Purkinje cell (primary cell): ENCODE measurements around the gene MMP21. TPM values are rescaled to one million over a fixed set of nuclear protein-coding genes. Genes with fewer than 3 reads are reported as not detected.

Experiments used
- polyA plus RNA-seq: library from polyadenylated mRNA; unstranded; fragments of >200 nt; fragmentation: Nextera tagmentation; gene quantifications from 2 replicates; pipeline ENCODE4 v1.2.1, GENCODE V29; 2014

MMP21 gene
- not detected in 2 replicates for polyA plus RNA-seq

GRCh38 chr10:125775491-125776106 lies at the start of gene MMP21:
MMP21 (minus strand) TSS chr10:125775821; CDS start chr10:125775821, 0 bp downstream.

GRCh38 chr10:125822878-125823662 lies 47.4 kb upstream of the MMP21 start, which contains the start of the genes BCCIP and UROS:
BCCIP (plus strand) TSS chr10:125823546; CDS start chr10:125823558, 12 bp downstream.
UROS (minus strand) TSS chr10:125823258; CDS start chr10:125816499, 6,759 bp downstream.

GRCh38 chr10:125719173-125720001 lies 56.2 kb downstream of the MMP21 start, which contains the start of gene EDRF1:
EDRF1 (plus strand) TSS chr10:125719709; CDS start chr10:125719808, 99 bp downstream.

Other genes starting within 250 kb of the MMP21 start
- gene TEX36, start 92.7 kb downstream of the MMP21 start, polyA plus RNA-seq: not detected in 2 replicates
- 10.0 and 15.5 TPM in 2 replicates for gene EDRF1, start 56.1 kb downstream of the MMP21 start, polyA plus RNA-seq
- 15.6 and 31.0 TPM in 2 replicates for gene UROS, start 47.4 kb upstream of the MMP21 start, polyA plus RNA-seq
- 138 and 144 TPM in 2 replicates for gene BCCIP, start 47.7 kb upstream of the MMP21 start, polyA plus RNA-seq
- 9.4 and 9.5 TPM in 2 replicates for gene DHX32, start 105.5 kb upstream of the MMP21 start, polyA plus RNA-seq
- gene FANK1, start 120.7 kb upstream of the MMP21 start, polyA plus RNA-seq: 0.70 and 4.2 TPM in 2 replicates